Psoas muscle (tissue), 8 donors: ENCODE data around the gene HYAL1. TPM values are rescaled to one million over a fixed set of nuclear protein-coding genes. Genes with fewer than 3 reads are reported as not detected.
"Not testable (repeated sequence)": the region's sequence is repeated elsewhere in the genome, so short reads cannot be mapped to it uniquely, and the experiment has no call there.

Source experiments
- ATAC-seq, 4 donors: fragments of 200-7000 bp; cut with Tn5 transposase; one replicate each; pipeline ENCODE4 v1.9.1; 2020; ENCODE audit warnings: moderate library complexity in 3 of 4, mild to moderate bottlenecking in 2 of 4
- DNase-seq, 2 donors: peaks; one replicate each; pipeline ENCODE4 v3.0.0-alpha.2; 2020
- H3K27ac ChIP-seq: fragments of 200-600 bp; one replicate; pipeline ENCODE4 v1.8.0; 2022
- H3K27me3 ChIP-seq, 3 donors: fragments of 200-600 bp in 1 of 3; one replicate each; pipeline versions ENCODE4 v1.6.1 to v1.8.0; 2013 to 2022; ENCODE audit warnings: low read length in 2 of 3, mild to moderate bottlenecking in 2 of 3, moderate library complexity in 1 of 3; ENCODE audit not compliant: insufficient read depth in 3 of 3
- H3K36me3 ChIP-seq, 2 donors: fragments of 200-600 bp in 1 of 2; one replicate each; pipeline versions ENCODE4 v1.6.1 to v1.8.0; 2013 to 2022; ENCODE audit warnings: low read depth in 1 of 2, mild to moderate bottlenecking in 1 of 2, moderate library complexity in 1 of 2; ENCODE audit not compliant: insufficient read depth in 1 of 2
- H3K4me1 ChIP-seq: fragments of 200-600 bp; one replicate; pipeline ENCODE4 v1.8.0; 2022
- H3K4me3 ChIP-seq: fragments of 200-600 bp; one replicate; pipeline ENCODE4 v1.8.0; 2022; ENCODE audit warnings: mild to moderate bottlenecking
- H3K9me3 ChIP-seq: fragments of 200-600 bp; one replicate; pipeline ENCODE4 v1.8.0; 2022
- CTCF ChIP-seq: fragments of 200-600 bp; IDR thresholded peaks from one replicate; pipeline ENCODE4 v1.8.0; 2022; ENCODE audit warnings: antibody characterized with exemption
- WGBS, 3 donors: extraction: QIAGEN DNeasy Blood & Tissue Kit; methylation state at CpG; one replicate each; pipeline versions ENCODE4 v1.1.6 to v1.1.7; 2013; 5-methylcytosine and 5-hydroxymethylcytosine counted together
- intact Hi-C, 2 donors: fragments of 100-400 bp; cut with DNase I; formaldehyde crosslinking; loops; one replicate each; pipeline versions ENCODE4 v1.11.0 to v1.14.2; 2022
- polyA plus RNA-seq, 3 donors: library from polyadenylated mRNA; stranded (reverse); fragments of 200-250 nt; gene quantifications; one replicate each; pipeline ENCODE4 v1.2.3, GENCODE V29; 2013
- total RNA-seq, 4 donors: library from RNA; stranded (reverse); fragmentation: NEBNext Ultra II Directional in 2 of 4; extraction: Animal tissue kit (Norgen Biotek cat#: 25700) in 2 of 4; gene quantifications; one replicate each; pipeline versions ENCODE4 v1.2.1 to v1.2.4, GENCODE V29; 2021 to 2023
- donor health status: healthy with polysubstance abuse.
- donor health status: DM: no; HTN: no; CAD: no; lungs with moderate emphysema.
- donor health status: Bipolar disorder and iron deficiency.
- donor health status: healthy.
- donor health status: DM: yes; HTN: yes; CAD: no.
- donor health status: DM: no; HTN: no; CAD: no.
- donor health status: DM: no; HTN: no; CAD: no.
- donor health status: DM: yes; HTN: yes; CAD: no.

HYAL1 gene
- total and polyA plus RNA-seq, 7 donors: 8.5 to 20.8 (median 13.8) TPM

GRCh38 chr3:50272911-50273688, 30.3 kb downstream of the HYAL1 start:
- peak; percentile 79 to 86 (median 84) for ATAC-seq
- peak; percentile 99 for TF ChIP-seq CTCF
- Histone ChIP-seq H3K4me1 (peaks cover 30% of the 10 kb centered on the region), H3K27ac (no peak overlapping the region), H3K27me3 (peaks cover 0 to 1% (median 0%) of the 10 kb centered on the region in 3 donors), H3K36me3 (no peaks in the 10 kb centered on the region), H3K4me3 (peak overlapping the region; percentile 38), H3K9me3 (no peaks in the 10 kb centered on the region)
- intact Hi-C loops: loop anchor here (1.0 to 5.0 kb wide), 5 partner anchors 46 to 151 kb away; partner anchors contain the start of gene GNAT1 (in 1 of the 2)
- peak; percentile 86 to 93 for DNase-seq
- 15 to 18% (median 16%) methylated on average over 58 to 61 of the region's 61 CpGs for WGBS, 3 donors

- DNase-seq, H3K27me3 ChIP-seq, H3K9me3 ChIP-seq, H3K36me3 ChIP-seq, ATAC-seq, H3K27ac ChIP-seq: not testable (repeated sequence)
- H3K4me3 ChIP-seq: peak overlapping the region; percentile 38
- H3K4me1 ChIP-seq: peaks cover 35% of the 10 kb centered on the region
- WGBS, 3 donors: 59 to 68% (median 63%) methylated on average over 10 of the region's 10 CpGs
- intact Hi-C loops: loop anchor here (2.0 to 5.0 kb wide), 4 partner anchors 46 to 150 kb away; partner anchors contain the start of gene GNAT1 (in 1 of the 2)
Observed at GRCh38 chr3:50272538-50272910, 30.9 kb downstream of the HYAL1 start.

GRCh38 chr3:50271314-50271936, 31.9 kb downstream of the HYAL1 start:
- intact Hi-C loops: loop anchor here (5.0 kb wide), 2 partner anchors 79 to 149 kb away; partner anchors contain the start of gene GNAT1 (in 1 of the 2)
- peaks cover 0 to 1% (median 0%) of the 10 kb centered on the region in 3 donors for H3K27me3 ChIP-seq
- 85 to 91% (median 89%) methylated on average over 10 of the region's 10 CpGs for WGBS, 3 donors
- no peaks in the 10 kb centered on the region for H3K9me3 ChIP-seq
- H3K4me1 ChIP-seq: peaks cover 43% of the 10 kb centered on the region
- TF ChIP-seq CTCF: no peak
- H3K4me3 ChIP-seq: no peak overlapping the region
- ATAC-seq (no peak), DNase-seq (no peak)
- H3K27ac ChIP-seq: no peak overlapping the region
- H3K36me3 ChIP-seq: no peaks in the 10 kb centered on the region

GRCh38 chr3:50270422-50271224, 32.8 kb downstream of the HYAL1 start:
- Histone ChIP-seq H3K4me3 (no peak overlapping the region), H3K4me1 (peaks cover 47% of the 10 kb centered on the region), H3K27me3 (peaks cover 0 to 1% (median 0%) of the 10 kb centered on the region in 3 donors), H3K9me3 (no peaks in the 10 kb centered on the region), H3K27ac (no peak overlapping the region), H3K36me3 (no peaks in the 10 kb centered on the region)
- no peak for ATAC-seq
- intact Hi-C loops: loop anchor here (5.0 kb wide), 2 partner anchors 78 to 148 kb away; partner anchors contain the start of gene GNAT1 (in 1 of the 2)
- TF ChIP-seq CTCF: no peak
- no peak for DNase-seq
- 70 to 73% (median 70%) methylated on average over 17 to 19 of the region's 19 CpGs for WGBS, 3 donors
